Activated T-cell treated with anti-CD3 and anti-CD28 coated beads, Interleukin-2, amount 50 U/mL, for 1 hour (primary cell): ENCODE measurements around the gene NCS1.
"Not testable (repeated sequence)": the region's sequence is repeated elsewhere in the genome, so short reads cannot be mapped to it uniquely, and the experiment has no call there.

Experiments
- DNase-seq: peaks from one replicate; pipeline ENCODE4 v3.0.0-alpha.2; 2020

The NCS1 gene

GRCh38 chr9:130266236-130267098, 94.3 kb downstream of the NCS1 start:
- DNase-seq, result no peak

- no peak for DNase-seq
Measured at GRCh38 chr9:130267930-130268329, 95.7 kb downstream of the NCS1 start.

- no peak for DNase-seq
Measured at GRCh38 chr9:130268521-130269211, 96.5 kb downstream of the NCS1 start.

GRCh38 chr9:130271473-130271872, 99.3 kb downstream of the NCS1 start:
- no peak for DNase-seq

- no peak for DNase-seq
Measured at GRCh38 chr9:130275156-130275555, 103.0 kb downstream of the NCS1 start.

- DNase-seq, result no peak
Measured at GRCh38 chr9:130276121-130276520, 103.9 kb downstream of the NCS1 start.

- DNase-seq, result no peak
Measured at GRCh38 chr9:130276955-130277354, 104.8 kb downstream of the NCS1 start.

GRCh38 chr9:130277525-130277924, 105.3 kb downstream of the NCS1 start:
- not testable (repeated sequence) for DNase-seq

- DNase-seq, result no peak
Measured at GRCh38 chr9:130283539-130284248, 111.5 kb downstream of the NCS1 start.

- no peak for DNase-seq
Measured at GRCh38 chr9:130284249-130284625, 112.0 kb downstream of the NCS1 start.

GRCh38 chr9:130284690-130285089, 112.5 kb downstream of the NCS1 start:
- DNase-seq, result no peak

- DNase-seq, result no peak
Measured at GRCh38 chr9:130285271-130285670, 113.1 kb downstream of the NCS1 start.

GRCh38 chr9:130286072-130286770, 114.0 kb downstream of the NCS1 start:
- no peak for DNase-seq
